SK-N-SH (cell line): ENCODE data around the gene IGF2BP2.

Experiments used
- CTCF ChIP-seq: fragments of 200-600 bp; sonication (generic); IDR thresholded peaks from 2 replicates; pipeline ENCODE4 v1.6.1; 2017; ENCODE audit warnings: antibody characterized with exemption, mild to moderate bottlenecking, moderate library complexity
- EP300 ChIP-seq, 2 experiments: IDR thresholded peaks; 2 replicates each; pipeline versions ENCODE4 v1.4.0 to v1.6.1; 2012; ENCODE audit warnings: borderline replicate concordance in 1 of 2, low read depth in 1 of 2, low read length in 1 of 2
- JUND ChIP-seq: IDR thresholded peaks from 2 replicates; pipeline ENCODE4 v1.4.0; 2012
- USF1 ChIP-seq: IDR thresholded peaks from 2 replicates; pipeline ENCODE4 v1.4.0; 2012; ENCODE audit warnings: low read depth, borderline replicate concordance
- USF2 ChIP-seq: fragments of 150-350 bp; IDR thresholded peaks from 2 replicates; pipeline ENCODE4 v1.6.1; 2017; ENCODE audit warnings: antibody characterized with exemption, low read length, low read depth, borderline replicate concordance
- ZBTB33 ChIP-seq: IDR thresholded peaks from 2 replicates; pipeline ENCODE4 v1.4.0; 2012; ENCODE audit warnings: low read depth, borderline replicate concordance

- no peak for TF ChIP-seq USF2
- TF ChIP-seq CTCF: no peak
- no peak for TF ChIP-seq JUND
- TF ChIP-seq ZBTB33: no peak
- no peak for TF ChIP-seq EP300 (IDR thresholded peaks at IDR 0.05; ENCODE audit: borderline replicate concordance in 1 of 2, low read depth in 1 of 2, low read length in 1 of 2)
- TF ChIP-seq USF1: no peak
Observed at GRCh38 chr3:185859294-185859972, 34.6 kb upstream of the IGF2BP2 start.
